ENCODE measurements around the gene GALR2.

DNA sequence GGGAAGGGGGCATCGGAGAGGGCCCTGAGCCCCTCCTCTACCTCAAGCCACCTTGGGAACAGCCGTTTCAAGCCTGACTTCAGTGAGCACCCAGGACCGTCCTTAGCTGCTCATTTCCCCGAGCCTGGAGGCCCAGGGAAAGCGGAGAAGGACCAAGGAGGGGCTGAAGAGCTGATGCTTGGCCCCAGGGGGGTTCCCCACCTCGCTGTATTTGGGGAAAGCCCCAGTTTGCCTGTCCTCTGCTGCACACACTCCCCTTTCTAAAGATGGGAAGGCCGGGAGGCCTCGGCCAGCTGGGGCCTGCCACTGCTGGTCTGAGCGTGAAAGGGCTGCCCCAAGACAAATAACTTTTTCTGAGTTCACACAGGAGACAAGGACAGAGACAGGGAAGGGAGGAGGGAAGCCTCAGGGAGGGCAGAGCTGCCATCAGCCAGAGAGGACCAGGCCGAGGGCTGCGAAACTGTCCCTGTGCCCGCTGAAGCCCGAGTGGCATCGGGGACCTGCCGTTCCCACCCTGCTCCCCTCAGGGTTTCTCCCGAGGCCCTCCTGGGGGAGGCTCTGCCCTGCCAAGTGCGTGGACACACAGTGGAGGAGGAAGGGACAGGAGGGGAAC, 16.0 kb downstream of the GALR2 start:
- TF ChIP-seq, protein P1, sequence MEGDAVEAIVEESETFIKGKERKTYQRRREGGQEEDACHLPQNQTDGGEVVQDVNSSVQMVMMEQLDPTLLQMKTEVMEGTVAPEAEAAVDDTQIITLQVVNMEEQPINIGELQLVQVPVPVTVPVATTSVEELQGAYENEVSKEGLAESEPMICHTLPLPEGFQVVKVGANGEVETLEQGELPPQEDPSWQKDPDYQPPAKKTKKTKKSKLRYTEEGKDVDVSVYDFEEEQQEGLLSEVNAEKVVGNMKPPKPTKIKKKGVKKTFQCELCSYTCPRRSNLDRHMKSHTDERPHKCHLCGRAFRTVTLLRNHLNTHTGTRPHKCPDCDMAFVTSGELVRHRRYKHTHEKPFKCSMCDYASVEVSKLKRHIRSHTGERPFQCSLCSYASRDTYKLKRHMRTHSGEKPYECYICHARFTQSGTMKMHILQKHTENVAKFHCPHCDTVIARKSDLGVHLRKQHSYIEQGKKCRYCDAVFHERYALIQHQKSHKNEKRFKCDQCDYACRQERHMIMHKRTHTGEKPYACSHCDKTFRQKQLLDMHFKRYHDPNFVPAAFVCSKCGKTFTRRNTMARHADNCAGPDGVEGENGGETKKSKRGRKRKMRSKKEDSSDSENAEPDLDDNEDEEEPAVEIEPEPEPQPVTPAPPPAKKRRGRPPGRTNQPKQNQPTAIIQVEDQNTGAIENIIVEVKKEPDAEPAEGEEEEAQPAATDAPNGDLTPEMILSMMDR (conservative IDR thresholded peaks at IDR 0.05; ENCODE audit: low read depth, low read length): no peak
- TF ChIP-seq EZH2 (IDR thresholded peaks at IDR 0.05; ENCODE audit: borderline replicate concordance, low read depth, low read length, poor library complexity, severe bottlenecking): no peak
